Bronchial epithelial cell (primary cell): Measurements from ENCODE around the gene SCUBE1. TPM values are rescaled to one million over a fixed set of nuclear protein-coding genes. Genes with fewer than 3 reads are reported as not detected.
A peak's percentile ranks its signal among the peaks of the same experiment; 100 is the strongest.

Experiments used
- DNase-seq: peaks from one replicate; pipeline ENCODE4 v3.0.0-alpha.2; 2010; ENCODE audit warnings: low read depth
- FAIRE-seq: peaks from 2 replicates; lab custom pipeline; 2011; peaks lifted over from hg19 to GRCh38; lab: Jason Lieb, UNC
- H3K27me3 ChIP-seq: 2 replicates; pipeline ENCODE4 v1.5.1; 2011; ENCODE audit warnings: low read length; ENCODE audit not compliant: control insufficient read depth, insufficient read depth
- H3K36me3 ChIP-seq: 2 replicates; pipeline ENCODE4 v1.5.1; 2011; ENCODE audit warnings: low read length; ENCODE audit not compliant: control insufficient read depth, insufficient read depth
- H3K4me3 ChIP-seq: 2 replicates; pipeline ENCODE4 v1.5.1; 2011; ENCODE audit warnings: mild to moderate bottlenecking, low read depth, low read length, control low read depth
- total RNA-seq: library from RNA; depleted of rRNA; stranded (reverse); fragments of >200 nt; gene quantifications from 2 replicates; pipeline ENCODE4 v1.2.1, GENCODE V29; 2014
- TF ChIP-seq, protein P1 (sequence below): IDR thresholded peaks from 2 replicates; pipeline ENCODE4 v1.5.1; 2011; ENCODE audit warnings: mild to moderate bottlenecking, moderate library complexity, low read length, control low read depth, inconsistent platforms; ENCODE audit not compliant: insufficient read depth, severe bottlenecking

Gene SCUBE1
- total RNA-seq, 1 donor from 2014 or later, result under 0.01 TPM

- no peaks in the 10 kb centered on the region for H3K36me3 ChIP-seq
- DNase-seq (no peak), FAIRE-seq (no peak)
- peaks cover 5% of the 10 kb centered on the region for H3K27me3 ChIP-seq
- TF ChIP-seq, protein P1, sequence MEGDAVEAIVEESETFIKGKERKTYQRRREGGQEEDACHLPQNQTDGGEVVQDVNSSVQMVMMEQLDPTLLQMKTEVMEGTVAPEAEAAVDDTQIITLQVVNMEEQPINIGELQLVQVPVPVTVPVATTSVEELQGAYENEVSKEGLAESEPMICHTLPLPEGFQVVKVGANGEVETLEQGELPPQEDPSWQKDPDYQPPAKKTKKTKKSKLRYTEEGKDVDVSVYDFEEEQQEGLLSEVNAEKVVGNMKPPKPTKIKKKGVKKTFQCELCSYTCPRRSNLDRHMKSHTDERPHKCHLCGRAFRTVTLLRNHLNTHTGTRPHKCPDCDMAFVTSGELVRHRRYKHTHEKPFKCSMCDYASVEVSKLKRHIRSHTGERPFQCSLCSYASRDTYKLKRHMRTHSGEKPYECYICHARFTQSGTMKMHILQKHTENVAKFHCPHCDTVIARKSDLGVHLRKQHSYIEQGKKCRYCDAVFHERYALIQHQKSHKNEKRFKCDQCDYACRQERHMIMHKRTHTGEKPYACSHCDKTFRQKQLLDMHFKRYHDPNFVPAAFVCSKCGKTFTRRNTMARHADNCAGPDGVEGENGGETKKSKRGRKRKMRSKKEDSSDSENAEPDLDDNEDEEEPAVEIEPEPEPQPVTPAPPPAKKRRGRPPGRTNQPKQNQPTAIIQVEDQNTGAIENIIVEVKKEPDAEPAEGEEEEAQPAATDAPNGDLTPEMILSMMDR, result no peak
- H3K4me3 ChIP-seq, result no peak overlapping the region
Observed at GRCh38 chr22:43304831-43305590, 38.2 kb downstream of the SCUBE1 start.

- FAIRE-seq (no peak), DNase-seq (no peak)
- Histone ChIP-seq H3K27me3 (peaks cover 5% of the 10 kb centered on the region), H3K36me3 (no peaks in the 10 kb centered on the region), H3K4me3 (no peak overlapping the region)
- TF ChIP-seq, protein P1, result no peak
Observed at GRCh38 chr22:43303751-43304150, 39.4 kb downstream of the SCUBE1 start.

DNA sequence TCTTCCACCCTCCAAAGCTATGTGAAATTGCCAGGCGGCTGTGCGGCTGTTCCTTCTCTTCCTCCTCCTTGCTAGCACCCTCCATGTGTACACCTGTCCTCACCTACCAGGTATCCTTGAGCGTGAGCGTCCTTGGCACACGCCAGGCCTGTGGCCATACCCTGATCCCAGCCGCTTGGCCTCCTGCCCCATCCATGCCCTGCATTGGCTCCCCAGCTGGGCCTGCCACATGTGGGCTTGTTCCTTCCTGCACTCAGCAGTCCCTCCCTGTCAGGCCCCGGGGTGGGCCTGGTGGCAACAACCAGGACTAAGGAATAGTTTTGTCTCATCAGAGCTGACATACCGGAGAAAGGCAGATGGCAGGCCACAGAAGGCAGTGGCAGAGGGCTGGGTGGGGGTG lies 40.0 kb downstream of the SCUBE1 start:
- H3K27me3 ChIP-seq, result peaks cover 5% of the 10 kb centered on the region
- FAIRE-seq (no peak), DNase-seq (no peak)
- TF ChIP-seq, protein P1, result no peak
- H3K4me3 ChIP-seq, result no peak overlapping the region
- H3K36me3 ChIP-seq, result no peaks in the 10 kb centered on the region

DNA sequence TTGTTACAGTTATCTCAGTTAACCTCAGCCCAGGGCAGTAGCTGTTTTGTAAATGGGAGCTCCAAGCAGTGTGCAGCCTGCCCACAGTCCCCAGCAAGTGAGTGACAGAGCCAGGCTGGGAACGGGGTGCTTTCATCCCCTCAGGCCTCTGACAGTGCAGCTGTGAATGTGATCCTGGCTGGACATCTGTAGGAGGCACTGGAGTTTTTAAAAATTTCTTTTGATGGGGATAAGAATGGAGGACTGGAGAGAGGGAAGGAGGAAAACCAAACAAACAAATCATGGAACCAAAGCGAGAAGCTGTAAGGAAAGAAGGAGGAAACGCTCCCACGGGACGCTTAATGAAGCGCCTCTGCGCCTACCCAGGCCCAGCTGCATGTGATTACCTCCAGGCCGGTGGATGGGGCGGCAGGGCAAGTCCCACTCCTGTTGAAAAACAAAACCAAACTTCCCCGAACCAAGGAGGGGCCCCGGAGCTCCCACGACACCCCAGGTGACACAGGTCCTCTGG lies 40.6 kb downstream of the SCUBE1 start:
- DNase-seq (no peak), FAIRE-seq (no peak)
- Histone ChIP-seq H3K36me3 (no peaks in the 10 kb centered on the region), H3K27me3 (peaks cover 3% of the 10 kb centered on the region), H3K4me3 (no peak overlapping the region)
- TF ChIP-seq, protein P1, result no peak

GRCh38 chr22:43301866-43302265 lies 41.3 kb downstream of the SCUBE1 start:
- DNase-seq (no peak), FAIRE-seq (peak; percentile 50)
- Histone ChIP-seq H3K4me3 (no peak overlapping the region), H3K36me3 (no peaks in the 10 kb centered on the region), H3K27me3 (peaks cover 1% of the 10 kb centered on the region)
- TF ChIP-seq, protein P1, result no peak
